Stimulated activated CD4-positive, alpha-beta T cell treated with anti-CD3 and anti-CD28 coated beads, Interleukin-4, amount 100 ng/mL, for 1 hour (primary cell): Measurements from ENCODE around the gene STK11.

ENCODE experiments used
- DNase-seq: peaks from one replicate; pipeline ENCODE4 v3.0.0-alpha.2; 2020

Gene STK11, protein sequence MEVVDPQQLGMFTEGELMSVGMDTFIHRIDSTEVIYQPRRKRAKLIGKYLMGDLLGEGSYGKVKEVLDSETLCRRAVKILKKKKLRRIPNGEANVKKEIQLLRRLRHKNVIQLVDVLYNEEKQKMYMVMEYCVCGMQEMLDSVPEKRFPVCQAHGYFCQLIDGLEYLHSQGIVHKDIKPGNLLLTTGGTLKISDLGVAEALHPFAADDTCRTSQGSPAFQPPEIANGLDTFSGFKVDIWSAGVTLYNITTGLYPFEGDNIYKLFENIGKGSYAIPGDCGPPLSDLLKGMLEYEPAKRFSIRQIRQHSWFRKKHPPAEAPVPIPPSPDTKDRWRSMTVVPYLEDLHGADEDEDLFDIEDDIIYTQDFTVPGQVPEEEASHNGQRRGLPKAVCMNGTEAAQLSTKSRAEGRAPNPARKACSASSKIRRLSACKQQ

DNA sequence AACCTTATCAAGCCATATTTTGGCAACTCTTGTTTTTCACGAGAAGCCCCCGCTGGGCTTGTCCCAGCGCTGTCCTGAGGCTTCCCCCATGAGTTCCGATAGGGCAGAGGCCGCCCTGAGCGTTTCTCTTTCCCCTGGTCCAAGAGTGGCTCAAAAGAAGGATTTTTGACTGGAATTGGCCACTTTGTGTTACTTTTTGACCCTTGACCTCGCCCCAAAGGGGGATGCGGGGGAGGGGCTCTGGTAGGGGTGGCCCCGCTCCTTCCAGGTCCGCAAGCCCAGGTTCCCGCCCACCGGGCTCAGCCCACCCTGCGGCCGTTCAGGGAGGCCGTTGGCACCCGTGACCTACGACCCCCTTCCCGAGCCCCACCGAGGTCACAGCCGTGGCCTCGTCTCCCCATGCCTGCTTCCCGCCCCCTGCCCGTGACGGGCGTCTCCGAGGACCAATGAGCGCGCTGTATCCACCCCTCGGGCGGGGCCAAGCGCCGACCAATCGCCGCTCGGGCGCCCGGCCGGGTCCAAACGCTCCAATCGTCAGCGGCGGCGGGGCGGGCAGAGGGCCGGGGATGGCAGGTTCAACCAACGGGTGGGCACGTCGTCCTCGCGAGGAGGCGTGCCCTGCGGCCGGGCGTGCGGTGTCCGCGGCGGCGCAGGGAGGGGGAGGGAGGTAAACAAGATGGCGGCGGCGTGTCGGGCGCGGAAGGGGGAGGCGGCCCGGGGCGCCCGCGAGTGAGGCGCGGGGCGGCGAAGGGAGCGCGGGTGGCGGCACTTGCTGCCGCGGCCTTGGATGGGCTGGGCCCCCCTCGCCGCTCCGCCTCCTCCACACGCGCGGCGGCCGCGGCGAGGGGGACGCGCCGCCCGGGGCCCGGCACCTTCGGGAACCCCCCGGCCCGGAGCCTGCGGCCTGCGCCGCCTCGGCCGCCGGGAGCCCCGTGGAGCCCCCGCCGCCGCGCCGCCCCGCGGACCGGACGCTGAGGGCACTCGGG lies at the start of gene STK11:
TSS of gene STK11 (plus strand) at position 665 of the 986 bp plus-strand sequence. CDS start 1,136 bp downstream, outside the sequence.
- peak; percentile 99 for DNase-seq

- no peak for DNase-seq
These were observed 49.2 kb upstream of the STK11 start for GRCh38 chr19:1156305-1156801.

DNA sequence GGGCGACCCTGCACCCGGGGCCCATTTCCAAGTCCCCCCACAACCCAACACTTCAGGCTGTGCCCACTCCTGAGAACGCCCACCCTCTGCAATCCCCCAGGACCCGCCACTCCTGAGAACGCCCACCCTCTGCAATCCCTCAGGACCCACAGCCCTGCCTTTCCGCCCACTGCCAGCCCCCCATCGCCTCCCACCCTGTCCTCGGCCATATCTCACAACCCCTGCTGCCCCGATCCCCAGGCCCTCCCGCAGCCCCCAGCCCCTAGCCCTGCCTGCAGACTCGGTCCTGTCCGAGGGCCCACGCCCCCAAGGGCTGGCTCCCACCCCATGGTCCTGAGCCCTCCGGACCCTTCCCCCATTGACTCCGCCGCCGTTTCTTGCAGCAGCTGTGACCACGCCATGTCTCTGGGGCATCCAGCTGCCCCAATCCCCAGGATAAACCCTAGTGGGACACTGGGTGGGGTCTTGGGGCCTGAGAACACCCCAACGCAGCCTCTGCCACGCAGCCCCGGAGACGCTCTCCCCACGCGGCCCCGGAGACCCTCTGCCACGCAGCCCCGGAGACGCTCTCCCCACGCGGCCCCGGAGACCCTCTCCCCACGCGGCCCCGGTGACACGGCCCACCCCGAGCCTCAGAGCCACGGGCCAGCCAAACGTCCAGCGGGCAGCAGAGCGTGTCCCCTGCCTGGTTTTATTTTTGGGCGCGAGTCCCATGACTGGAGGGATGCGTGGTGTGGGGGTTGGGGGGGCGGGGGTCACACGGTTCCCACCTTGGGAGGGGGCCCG lies 48.6 kb upstream of the STK11 start:
- DNase-seq: no peak

DNA sequence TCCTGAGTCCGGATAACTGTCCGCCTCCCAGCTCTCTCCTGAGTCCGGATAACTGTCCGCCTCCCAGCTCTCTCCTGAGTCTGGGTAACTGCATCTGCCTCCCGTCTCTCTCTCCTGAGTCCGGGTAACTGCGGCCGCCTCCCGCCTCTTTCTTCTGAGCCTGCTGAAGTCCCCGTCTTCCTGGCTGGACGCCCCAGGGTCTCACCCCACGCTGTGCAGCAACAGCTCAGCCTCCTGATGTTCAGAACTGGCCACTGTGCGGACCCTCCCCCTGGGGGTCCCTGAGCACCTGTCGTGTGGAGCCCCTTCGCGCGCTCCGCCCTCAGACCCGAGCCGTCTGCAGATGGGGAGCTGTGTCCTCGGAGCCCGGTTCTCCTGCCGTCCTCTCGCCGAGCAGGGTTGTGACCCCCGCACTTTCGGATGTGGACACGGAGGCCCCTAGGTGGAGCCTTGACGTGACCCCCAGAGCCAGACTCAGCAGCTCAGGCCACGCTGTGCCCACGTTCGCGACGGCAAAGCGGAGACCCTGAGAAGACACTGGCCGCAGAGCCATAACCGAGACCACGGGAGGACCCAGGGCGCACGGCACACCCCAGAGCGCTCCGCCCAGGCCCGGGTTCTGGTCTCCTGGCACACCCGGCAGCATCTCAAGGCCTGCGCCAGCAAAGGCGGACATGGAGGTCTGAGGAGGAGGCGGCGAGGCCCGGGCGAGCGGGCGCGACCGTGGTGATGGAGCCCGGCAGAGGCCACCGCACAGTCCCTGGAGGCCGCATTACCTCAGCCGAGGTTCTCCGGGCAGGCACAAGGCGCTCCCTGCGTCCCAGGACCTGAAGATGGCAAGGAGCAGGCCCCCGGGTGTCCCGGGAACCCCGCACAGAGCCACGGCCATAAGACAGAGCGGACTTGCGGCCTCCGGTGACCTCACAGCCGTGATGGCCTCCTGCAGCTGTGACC lies 47.4 kb upstream of the STK11 start:
- DNase-seq: no peak

DNA sequence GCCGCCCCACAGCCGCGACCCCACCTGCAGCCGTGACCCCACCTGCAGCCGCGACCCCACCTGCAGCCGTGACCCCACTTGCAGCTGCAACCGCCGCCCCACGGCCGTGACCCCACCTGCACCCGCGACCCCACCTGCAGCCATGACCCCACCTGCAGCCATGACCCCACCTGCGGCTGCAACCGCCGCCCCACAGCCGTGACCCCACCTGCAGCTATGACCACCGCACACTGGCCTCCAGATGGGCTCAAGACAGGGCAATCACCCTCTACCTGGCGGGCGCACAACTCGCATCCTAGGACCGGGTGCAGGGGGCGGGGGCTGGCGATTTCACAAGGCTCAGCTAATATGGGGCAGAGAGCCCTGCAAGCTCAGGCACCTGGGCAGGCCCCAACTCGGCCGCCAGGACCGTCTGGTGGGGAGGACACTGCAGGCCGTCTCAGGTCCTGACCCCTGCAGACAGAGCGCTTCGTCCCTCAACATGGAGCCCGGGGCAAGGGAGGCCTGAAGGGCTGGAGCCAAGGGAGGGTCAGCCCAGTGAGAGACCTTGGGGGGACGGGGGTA lies 46.6 kb upstream of the STK11 start:
- DNase-seq: no peak

DNA sequence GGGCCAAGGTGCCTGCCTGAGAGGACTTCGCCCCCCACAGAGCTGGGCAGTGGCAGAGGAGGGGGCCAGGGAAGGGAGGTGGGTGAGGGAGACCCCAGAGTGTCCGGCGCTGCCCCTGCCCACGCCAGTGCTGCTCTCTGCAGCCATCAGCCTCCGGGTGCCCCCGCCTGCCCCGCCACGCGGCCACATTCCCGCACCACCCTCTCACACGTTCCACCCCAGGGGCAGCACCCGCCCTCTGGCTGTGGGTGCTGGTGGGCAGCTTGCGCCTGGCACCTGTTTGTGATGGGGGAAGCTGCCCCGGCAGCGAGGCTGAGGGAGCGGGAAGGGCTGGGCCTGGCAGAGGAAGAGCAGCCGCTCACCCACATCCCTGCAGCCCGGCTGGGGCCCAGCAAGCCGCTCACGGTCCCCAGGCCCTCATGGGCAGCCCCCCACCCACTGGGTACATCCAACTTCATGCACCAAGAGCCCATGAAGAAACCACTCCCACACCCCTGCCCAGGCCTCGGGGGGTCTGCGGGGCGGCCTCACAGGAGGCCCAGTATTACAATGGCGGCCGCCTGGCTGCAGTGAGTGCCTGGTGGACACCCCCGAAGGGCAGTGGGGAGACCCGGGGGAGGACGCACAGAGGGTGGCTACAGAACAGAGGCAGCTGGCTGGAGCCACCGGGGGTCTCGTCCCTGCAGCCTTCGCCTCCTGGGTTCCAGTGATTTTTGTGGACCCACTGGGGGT lies 45.5 kb upstream of the STK11 start:
- no peak for DNase-seq

DNA sequence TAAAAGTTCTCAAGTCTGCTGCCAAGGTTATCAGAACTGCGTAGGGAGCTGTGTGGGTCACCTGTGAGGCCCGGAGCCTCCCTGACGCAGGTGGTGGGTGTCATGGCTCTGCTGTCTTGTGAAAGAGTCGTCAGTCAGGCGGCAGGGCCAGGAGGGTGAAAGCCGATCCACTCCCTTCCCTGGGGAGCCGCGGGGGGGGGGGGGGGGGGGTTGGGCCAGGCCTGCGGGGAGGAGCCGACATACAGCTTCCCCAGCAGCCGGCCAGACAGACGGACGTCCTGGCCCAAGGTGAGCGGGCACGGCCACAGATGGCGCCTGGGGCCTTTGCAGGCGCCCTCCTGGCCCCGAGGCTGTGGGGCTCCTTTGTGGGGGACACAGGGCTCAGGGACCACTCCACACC lies 43.9 kb upstream of the STK11 start:
- DNase-seq: no peak

- no peak for DNase-seq
These were observed 42.9 kb upstream of the STK11 start for GRCh38 chr19:1162404-1163282.

GRCh38 chr19:1163283-1163933 lies 42.2 kb upstream of the STK11 start:
- DNase-seq: no peak

DNA sequence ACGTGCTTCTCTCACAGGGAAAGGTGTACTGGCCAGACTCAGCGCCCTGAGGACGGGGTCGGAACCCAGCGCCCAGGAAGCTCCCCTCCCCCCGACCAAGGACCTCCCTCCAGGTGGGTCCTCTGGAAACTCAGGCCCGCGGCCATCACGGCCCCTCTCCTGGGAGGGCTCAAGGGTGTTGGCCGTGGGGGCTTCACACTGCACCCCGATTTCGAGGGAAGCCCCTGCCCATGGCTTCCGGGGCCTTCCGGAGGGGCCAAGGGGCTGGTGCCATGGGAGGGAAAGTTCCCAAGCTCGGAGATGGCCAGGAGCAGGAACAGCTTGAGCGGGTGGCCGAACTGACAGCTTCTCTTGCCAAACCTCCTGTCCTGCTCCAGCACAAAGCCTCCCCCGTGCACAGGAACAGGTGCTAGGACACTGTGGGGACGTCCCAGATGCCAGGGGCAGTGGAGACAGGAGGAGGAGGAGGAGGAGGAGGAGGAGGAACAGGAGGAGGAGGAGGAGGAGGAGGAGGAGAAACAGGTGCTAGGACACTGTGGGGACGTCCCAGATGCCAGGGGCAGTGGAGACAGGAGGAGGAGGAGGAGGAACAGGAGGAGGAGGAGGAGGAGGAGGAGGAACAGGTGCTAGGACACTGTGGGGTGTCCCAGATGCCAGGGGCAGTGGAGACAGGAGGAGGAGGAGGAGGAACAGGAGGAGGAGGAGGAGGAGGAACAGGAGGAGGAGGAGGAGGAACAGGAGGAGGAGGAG lies 41.5 kb upstream of the STK11 start:
- DNase-seq: no peak

DNA sequence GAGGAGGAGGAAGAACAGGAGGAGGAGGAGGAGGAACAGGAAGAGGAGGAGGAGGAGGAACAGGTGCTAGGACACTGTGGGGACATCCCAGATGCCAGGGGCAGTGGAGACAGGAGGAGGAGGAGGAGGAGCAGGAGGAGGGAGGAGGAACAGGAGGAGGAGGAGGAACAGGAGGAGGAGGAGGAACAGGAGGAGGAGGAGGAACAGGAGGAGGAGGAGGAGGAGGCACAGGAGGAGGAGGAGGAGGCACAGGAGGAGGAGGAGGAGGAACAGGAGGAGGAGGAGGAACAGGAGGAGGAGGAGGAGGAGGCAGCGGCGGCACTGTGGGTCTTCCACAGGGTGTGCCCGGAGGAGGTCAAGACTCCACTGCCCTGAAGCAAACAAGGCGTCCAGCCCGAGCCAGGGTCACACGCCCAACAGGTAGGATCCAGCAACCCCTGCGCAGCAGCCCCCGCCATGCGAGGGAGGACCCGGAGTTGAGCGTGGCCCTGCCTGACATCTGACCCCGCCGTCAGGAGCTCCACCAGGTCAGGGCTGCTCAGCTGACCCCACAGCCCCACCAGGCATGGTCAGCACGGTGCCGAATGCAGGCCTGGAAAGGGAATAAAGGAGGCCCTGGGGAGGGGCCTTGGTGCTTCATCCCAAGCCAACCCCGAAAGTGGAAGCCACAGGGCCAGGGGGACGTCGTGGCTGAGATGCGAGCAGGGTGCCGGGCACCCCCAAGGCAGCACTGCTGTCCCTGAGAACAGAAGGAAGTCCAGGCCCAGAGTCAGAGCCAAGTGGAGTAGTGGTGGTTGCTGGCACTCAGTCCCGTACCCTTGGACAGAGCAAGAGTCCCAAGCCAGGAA lies 40.7 kb upstream of the STK11 start:
- DNase-seq: no peak

DNA sequence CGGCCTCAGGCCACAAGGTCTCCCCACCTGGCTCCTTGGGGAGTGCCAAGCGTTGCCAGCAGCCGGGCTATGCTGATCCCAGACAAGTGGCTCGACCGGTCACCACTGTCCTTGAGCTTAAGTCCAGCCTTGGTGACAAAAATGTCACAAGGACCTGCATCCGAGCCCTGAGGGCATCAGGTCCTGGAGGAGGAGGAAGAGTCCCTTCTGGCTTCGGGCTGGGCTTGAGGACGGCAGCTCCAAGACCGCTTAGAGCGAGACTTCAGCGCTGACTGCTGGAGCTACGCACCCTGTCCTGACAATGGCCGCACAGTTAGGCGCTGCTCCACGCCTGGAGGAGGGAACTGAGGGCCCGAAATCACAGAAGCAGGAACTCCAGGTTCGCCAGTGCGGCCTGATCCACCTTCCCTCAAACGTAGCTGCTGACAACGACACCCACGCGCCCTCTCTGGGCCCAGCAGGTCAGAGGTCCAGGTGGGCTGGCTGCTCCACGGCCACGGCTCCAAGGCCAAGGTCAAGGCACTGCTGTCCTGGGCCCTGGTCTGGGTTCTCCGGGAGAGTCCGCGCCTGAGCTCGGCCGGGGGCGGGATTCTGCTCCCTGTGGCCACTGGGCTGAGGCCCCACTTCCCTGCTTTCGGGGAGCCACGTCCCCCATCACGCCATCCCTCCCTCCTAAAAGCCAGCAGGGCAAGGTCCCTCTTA lies 38.6 kb upstream of the STK11 start:
- no peak for DNase-seq

GRCh38 chr19:1167687-1168571 lies 37.6 kb upstream of the STK11 start:
- DNase-seq: no peak

DNA sequence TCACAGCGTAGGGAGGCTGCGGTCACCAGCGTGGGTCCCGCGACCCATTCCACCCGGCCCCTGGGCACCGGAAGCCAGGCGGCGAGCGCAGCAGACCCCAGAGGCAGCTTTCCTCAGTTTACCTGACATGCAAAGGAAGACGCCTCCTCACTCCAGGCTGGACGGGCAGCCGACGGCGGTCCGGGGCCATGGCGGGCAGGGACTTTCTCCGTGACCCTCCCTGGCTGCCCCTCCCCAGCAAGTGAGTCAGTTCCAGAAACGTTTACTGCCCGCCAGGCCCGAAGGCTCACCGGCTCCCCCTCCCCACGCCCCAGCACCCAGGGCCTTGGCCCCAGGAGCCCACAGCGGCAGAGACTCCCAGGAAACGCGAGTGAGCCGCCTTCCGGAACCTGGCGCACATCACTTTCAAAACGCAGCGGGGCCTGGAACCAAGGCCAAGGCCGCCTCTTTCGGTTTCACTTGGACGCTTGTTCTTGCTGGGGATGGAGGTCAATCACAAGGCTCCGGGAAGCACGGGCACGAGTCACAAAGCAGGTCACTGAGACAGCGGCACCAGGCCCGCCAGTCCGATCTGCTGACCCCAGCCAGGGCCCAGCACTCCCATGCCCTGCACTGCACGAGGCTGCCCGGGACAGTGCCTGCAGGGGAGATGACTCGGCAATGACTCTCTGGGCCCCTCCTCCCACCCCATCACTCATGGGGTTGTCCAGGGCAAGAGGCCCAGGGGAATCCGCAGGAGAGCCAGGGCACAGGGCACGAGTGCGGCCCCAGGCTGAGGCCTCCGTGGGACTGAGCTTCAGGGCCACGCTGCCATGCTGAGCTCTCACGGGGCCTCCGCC lies 36.8 kb upstream of the STK11 start:
- no peak for DNase-seq
